Suprapubic skin (tissue), 4 donors: Measurements from ENCODE around the gene TBCEL. TPM values are rescaled to one million over a fixed set of nuclear protein-coding genes. Genes with fewer than 3 reads are reported as not detected.

ENCODE experiments used
- DNase-seq, 2 donors: peaks; one replicate each; pipeline ENCODE4 v3.0.0-alpha.2; 2019; ENCODE audit warnings: low spot score in 2 of 2
- H3K27ac ChIP-seq: fragments of 200-600 bp; sonication (generic); one replicate; pipeline ENCODE4 v1.5.1; 2019
- H3K27me3 ChIP-seq: fragments of 200-600 bp; sonication (generic); one replicate; pipeline ENCODE4 v1.5.1; 2019
- H3K36me3 ChIP-seq: fragments of 200-600 bp; sonication (generic); one replicate; pipeline ENCODE4 v1.5.1; 2019
- H3K4me1 ChIP-seq: fragments of 200-600 bp; sonication (generic); one replicate; pipeline ENCODE4 v1.5.1; 2019
- H3K4me3 ChIP-seq: fragments of 200-600 bp; sonication (generic); one replicate; pipeline ENCODE4 v1.5.1; 2019; ENCODE audit warnings: mild to moderate bottlenecking
- H3K9me3 ChIP-seq: fragments of 200-600 bp; sonication (generic); one replicate; pipeline ENCODE4 v1.5.1; 2019
- CTCF ChIP-seq, 2 donors: fragments of 200-600 bp in 1 of 2; fragments of 450-650 bp in 1 of 2; sonication (generic) in 1 of 2; IDR thresholded peaks; one replicate each; pipeline ENCODE4 v1.5.1; 2016 to 2019; ENCODE audit warnings: antibody characterized with exemption in 2 of 2, mild to moderate bottlenecking in 1 of 2, moderate library complexity in 1 of 2
- EP300 ChIP-seq: sonication (generic); formaldehyde crosslinking; IDR thresholded peaks from one replicate; pipeline ENCODE4 v1.6.1; 2017; ENCODE audit warnings: antibody characterized with exemption
- POLR2A ChIP-seq, 2 donors: fragments of 450-650 bp; IDR thresholded peaks; one replicate each; pipeline ENCODE4 v1.6.1; 2017; ENCODE audit warnings: antibody characterized with exemption in 2 of 2, mild to moderate bottlenecking in 2 of 2, moderate library complexity in 2 of 2
- POLR2AphosphoS5 ChIP-seq, 3 donors: sonication (generic); formaldehyde crosslinking; IDR thresholded peaks; one replicate each; pipeline ENCODE4 v1.6.1; 2017; ENCODE audit warnings: antibody characterized with exemption in 3 of 3
- whole genome bisulfite sequencing: methylation state at CpG from one replicate; pipeline ENCODE4 v1.1.5; 2018; 5-methylcytosine and 5-hydroxymethylcytosine counted together
- total RNA-seq, 4 donors: library from RNA; depleted of rRNA; stranded (reverse); fragments of >200 nt; gene quantifications; one replicate each; pipeline ENCODE4 v1.1.0, GENCODE V29; 2016

The TBCEL gene
- total RNA-seq, 4 donors from 2014 or later = 5.7 to 14.2 (median 9.5) TPM

GRCh38 chr11:121035169-121035755 is 11.4 kb downstream of the TBCEL start:
- Histone ChIP-seq H3K4me1 (no peaks in the 10 kb centered on the region), H3K9me3 (no peaks in the 10 kb centered on the region), H3K36me3 (no peaks in the 10 kb centered on the region), H3K27me3 (no peaks in the 10 kb centered on the region), H3K27ac (no peak overlapping the region), H3K4me3 (no peak overlapping the region)
- TF ChIP-seq POLR2AphosphoS5 (IDR thresholded peaks at IDR 0.05) = no peak
- WGBS = 65% methylated on average over 4 of the region's 4 CpGs
- no peak for DNase-seq

DNA sequence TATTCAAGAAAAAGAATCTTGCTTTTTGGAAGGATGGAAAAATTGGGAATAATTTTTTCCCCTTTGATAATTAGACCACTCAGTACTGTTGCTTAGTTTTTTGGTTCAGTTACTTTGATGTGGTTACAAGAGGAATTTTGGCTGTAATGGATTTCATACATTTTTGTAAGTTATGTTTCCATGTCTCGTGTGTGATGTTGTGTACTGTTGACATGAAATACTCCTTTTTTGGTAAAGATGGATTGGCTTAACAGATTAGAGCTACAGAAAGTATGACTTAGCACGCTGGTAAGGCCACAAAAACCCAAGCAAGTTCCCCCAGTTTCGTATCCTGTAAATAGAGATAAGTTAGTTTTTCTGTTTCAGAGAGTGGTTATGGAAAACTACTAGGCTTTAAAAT is 11.9 kb downstream of the TBCEL start:
- Histone ChIP-seq H3K4me3 (no peak overlapping the region), H3K4me1 (no peaks in the 10 kb centered on the region), H3K27me3 (no peaks in the 10 kb centered on the region), H3K36me3 (no peaks in the 10 kb centered on the region), H3K9me3 (no peaks in the 10 kb centered on the region), H3K27ac (no peak overlapping the region)
- DNase-seq = no peak
- 67% methylated on average over 3 of the region's 3 CpGs for WGBS
- TF ChIP-seq POLR2AphosphoS5 (IDR thresholded peaks at IDR 0.05) (no peak), POLR2A (IDR thresholded peaks at IDR 0.05) (no peak), CTCF (IDR thresholded peaks at IDR 0.05) (no peak), EP300 (no peak)

DNA sequence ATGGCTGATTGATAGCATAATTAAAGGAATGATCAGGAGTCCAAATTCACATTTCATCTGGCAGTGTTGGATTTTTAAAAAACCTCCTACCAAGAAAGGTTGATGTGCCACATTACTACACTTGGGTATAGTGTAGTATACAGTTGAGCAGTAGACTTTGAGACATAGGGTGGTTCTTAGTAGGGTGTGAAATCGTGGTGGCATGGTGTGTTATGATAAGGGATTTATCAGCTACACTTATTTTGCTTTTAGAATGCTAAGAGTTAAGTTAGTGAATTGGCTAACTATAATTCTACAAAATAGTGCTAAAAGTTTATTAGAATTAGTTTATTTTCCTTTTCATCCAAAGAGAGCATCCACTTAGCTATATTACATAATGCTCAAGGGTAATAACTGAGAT is 13.1 kb downstream of the TBCEL start:
- Histone ChIP-seq H3K27me3 (no peaks in the 10 kb centered on the region), H3K27ac (no peak overlapping the region), H3K4me1 (no peaks in the 10 kb centered on the region), H3K4me3 (no peak overlapping the region), H3K9me3 (no peaks in the 10 kb centered on the region), H3K36me3 (no peaks in the 10 kb centered on the region)
- WGBS = 83% methylated on average over 1 of the region's 1 CpG
- DNase-seq = no peak
- TF ChIP-seq POLR2A (IDR thresholded peaks at IDR 0.05) = no peak
- TF ChIP-seq EP300 = no peak
- TF ChIP-seq CTCF (IDR thresholded peaks at IDR 0.05) = no peak
- no peak for TF ChIP-seq POLR2AphosphoS5 (IDR thresholded peaks at IDR 0.05)

DNA sequence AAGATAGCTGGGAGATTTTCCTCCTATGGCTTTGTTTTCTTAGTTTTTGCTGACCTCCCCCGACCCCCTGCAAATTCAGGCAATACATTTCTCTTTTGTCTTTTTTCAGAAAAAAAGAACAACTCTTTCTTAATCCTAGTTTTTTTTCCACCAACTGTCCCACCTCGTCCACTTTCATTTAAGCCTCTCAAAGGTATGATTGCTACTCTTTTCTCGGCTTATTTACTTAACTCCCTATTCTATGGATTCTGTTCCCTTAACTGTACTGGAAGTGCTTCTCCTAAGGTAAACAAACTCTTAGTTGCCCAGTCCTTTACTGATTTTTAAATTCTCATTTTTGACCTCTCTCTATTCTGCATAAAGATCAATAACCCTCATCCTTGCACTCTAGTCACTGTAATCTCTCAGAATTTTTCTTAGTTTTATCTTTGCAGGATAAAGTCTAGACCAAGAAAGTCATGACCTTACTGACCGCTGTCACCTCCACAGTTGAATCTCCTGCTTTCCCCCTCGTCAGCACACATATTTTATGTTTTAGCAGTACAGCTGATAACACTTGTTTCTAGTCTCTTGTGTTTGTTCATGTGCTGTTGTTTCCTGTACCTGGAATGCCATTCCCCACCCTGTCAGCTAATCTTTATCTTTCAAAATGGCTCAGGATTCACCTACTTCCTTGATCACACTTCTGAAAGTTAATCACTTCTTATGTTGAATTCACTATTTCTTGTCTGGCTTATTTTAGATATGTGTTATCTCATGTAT is 14.9 kb downstream of the TBCEL start:
- Histone ChIP-seq H3K27me3 (no peaks in the 10 kb centered on the region), H3K27ac (no peak overlapping the region), H3K4me1 (no peaks in the 10 kb centered on the region), H3K9me3 (no peaks in the 10 kb centered on the region), H3K36me3 (no peaks in the 10 kb centered on the region), H3K4me3 (no peak overlapping the region)
- DNase-seq = no peak
- WGBS = 87% methylated on average over 5 of the region's 5 CpGs
- TF ChIP-seq POLR2A (IDR thresholded peaks at IDR 0.05) (no peak), POLR2AphosphoS5 (IDR thresholded peaks at IDR 0.05) (no peak), EP300 (no peak), CTCF (IDR thresholded peaks at IDR 0.05) (no peak)

GRCh38 chr11:121039971-121040613 is 16.2 kb downstream of the TBCEL start:
- 100% methylated on average over 1 of the region's 1 CpG for WGBS
- TF ChIP-seq EP300 (no peak), CTCF (IDR thresholded peaks at IDR 0.05) (no peak), POLR2AphosphoS5 (IDR thresholded peaks at IDR 0.05) (no peak), POLR2A (IDR thresholded peaks at IDR 0.05) (no peak)

More at GRCh38 chr11:121039971-121040613, 16.2 kb downstream of the TBCEL start:
- Histone ChIP-seq H3K27me3 (no peaks in the 10 kb centered on the region), H3K36me3 (no peaks in the 10 kb centered on the region), H3K9me3 (no peaks in the 10 kb centered on the region), H3K4me1 (no peaks in the 10 kb centered on the region), H3K4me3 (no peak overlapping the region), H3K27ac (no peak overlapping the region)
- DNase-seq = no peak
